Keratinocyte (primary cell): Measurements from ENCODE around the gene MYOD1. TPM values are rescaled to one million over a fixed set of nuclear protein-coding genes. Genes with fewer than 3 reads are reported as not detected.

ENCODE experiments used
- DNase-seq: peaks from one replicate; pipeline ENCODE4 v3.0.0-alpha.2; 2011; ENCODE audit warnings: low read depth, missing footprints, low spot score
- FAIRE-seq: peaks from 2 replicates; lab custom pipeline; 2011; peaks lifted over from hg19 to GRCh38; lab: Jason Lieb, UNC
- H2AFZ ChIP-seq: 2 replicates; pipeline ENCODE4 v1.6.0; 2012; ENCODE audit warnings: low read length, control low read depth, inconsistent platforms; ENCODE audit not compliant: control insufficient read depth
- H3K27ac ChIP-seq: 2 replicates; pipeline ENCODE4 v1.5.1; 2011; ENCODE audit warnings: low read length; ENCODE audit not compliant: control insufficient read depth, insufficient read depth
- H3K27me3 ChIP-seq: 3 replicates; pipeline ENCODE4 v1.6.0; 2011; ENCODE audit warnings: low read length; ENCODE audit not compliant: control insufficient read depth, insufficient read depth; ENCODE audit errors: extremely low read depth
- H3K36me3 ChIP-seq, 2 experiments: 2 replicates in 1 of 2; 3 replicates in 1 of 2; pipeline ENCODE4 v1.5.1; 2011; ENCODE audit warnings: low read length in 2 of 2, mild to moderate bottlenecking in 1 of 2; ENCODE audit not compliant: control insufficient read depth in 2 of 2, insufficient read depth in 2 of 2; ENCODE audit errors: extremely low read depth in 1 of 2
- H3K4me1 ChIP-seq: 3 replicates; pipeline ENCODE4 v1.5.1; 2011; ENCODE audit warnings: low read length; ENCODE audit not compliant: control insufficient read depth, insufficient read depth; ENCODE audit errors: extremely low read depth
- H3K4me2 ChIP-seq: 3 replicates; pipeline ENCODE4 v1.6.0; 2011; ENCODE audit warnings: low read depth, low read length; ENCODE audit not compliant: control insufficient read depth, insufficient read depth; ENCODE audit errors: extremely low read depth
- H3K4me3 ChIP-seq, 3 experiments: fragments of 200-600 bp in 1 of 3; sonication (generic) in 1 of 3; 2 replicates in 2 of 3; 3 replicates in 1 of 3; pipeline ENCODE4 v1.5.1; 2011 to 2016; ENCODE audit warnings: low read length in 3 of 3, mild to moderate bottlenecking in 3 of 3, control low read depth in 2 of 3, inconsistent platforms in 1 of 3, low read depth in 1 of 3, mixed read lengths in 1 of 3, mixed run types in 1 of 3, moderate library complexity in 1 of 3; ENCODE audit not compliant: control insufficient read depth in 2 of 3, insufficient read depth in 2 of 3; ENCODE audit errors: extremely low read depth in 1 of 3
- H3K79me2 ChIP-seq: 2 replicates; pipeline ENCODE4 v1.6.0; 2012; ENCODE audit warnings: low read length; ENCODE audit not compliant: control insufficient read depth, insufficient read depth
- H3K9ac ChIP-seq: 3 replicates; pipeline ENCODE4 v1.6.0; 2011; ENCODE audit warnings: low read length; ENCODE audit not compliant: control insufficient read depth, insufficient read depth; ENCODE audit errors: extremely low read depth
- H3K9me1 ChIP-seq: 3 replicates; pipeline ENCODE4 v1.6.0; 2011; ENCODE audit warnings: low read length; ENCODE audit not compliant: control insufficient read depth, insufficient read depth; ENCODE audit errors: extremely low read depth
- H3K9me3 ChIP-seq: 2 replicates; pipeline ENCODE4 v1.5.1; 2012; ENCODE audit warnings: low read depth, low read length; ENCODE audit not compliant: control insufficient read depth
- H4K20me1 ChIP-seq: 3 replicates; pipeline ENCODE4 v1.6.0; 2011; ENCODE audit warnings: low read length; ENCODE audit not compliant: control insufficient read depth, insufficient read depth; ENCODE audit errors: extremely low read depth
- EZH2 ChIP-seq: IDR thresholded peaks from one replicate; pipeline ENCODE4 v1.6.1; 2012; ENCODE audit warnings: inconsistent platforms, mild to moderate bottlenecking, low read length, moderate library complexity
- dilution Hi-C: fragments of 300-500 bp; cut with MboI; formaldehyde crosslinking; loops from one replicate; pipeline ENCODE4 v1.7.0; 2020; ENCODE audit warnings: low sequenced_read_pairs; ENCODE audit not compliant: extremely low pct_ligation_motif_present
- polyA plus RNA-seq, 5 experiments: library from polyadenylated mRNA; depleted of rRNA in 3 of 5; stranded (reverse) in 3 of 5; stranded (forward) in 1 of 5; unstranded in 1 of 5; fragments of >200 nt; gene quantifications; 1 replicate in 1 of 5; 2 replicates in 3 of 5; 3 replicates in 1 of 5; pipeline versions ENCODE4 v1.2.1 to v1.2.3, GENCODE V29; 2011 to 2012; ENCODE audit warnings: missing spikeins in 2 of 5, low read depth in 1 of 5, low replicate concordance in 1 of 5
- TF ChIP-seq, protein P1 (sequence below), 3 experiments: IDR thresholded peaks in 1 of 3; conservative IDR thresholded peaks in 1 of 3; optimal IDR thresholded peaks in 1 of 3; 2 replicates in 2 of 3; 3 replicates in 1 of 3; pipeline versions ENCODE3 to v1.5.1; 2011; ENCODE audit warnings: low read length in 3 of 3, mild to moderate bottlenecking in 3 of 3, moderate library complexity in 2 of 3, control low read depth in 1 of 3, inconsistent platforms in 1 of 3; ENCODE audit not compliant: insufficient read depth in 2 of 3; ENCODE audit errors: extremely low read depth in 1 of 3

Gene MYOD1
- polyA plus RNA-seq, 1 donor (not counting 4 experiments of a cell fraction or from before 2014, with no cell fraction given): not detected

DNA sequence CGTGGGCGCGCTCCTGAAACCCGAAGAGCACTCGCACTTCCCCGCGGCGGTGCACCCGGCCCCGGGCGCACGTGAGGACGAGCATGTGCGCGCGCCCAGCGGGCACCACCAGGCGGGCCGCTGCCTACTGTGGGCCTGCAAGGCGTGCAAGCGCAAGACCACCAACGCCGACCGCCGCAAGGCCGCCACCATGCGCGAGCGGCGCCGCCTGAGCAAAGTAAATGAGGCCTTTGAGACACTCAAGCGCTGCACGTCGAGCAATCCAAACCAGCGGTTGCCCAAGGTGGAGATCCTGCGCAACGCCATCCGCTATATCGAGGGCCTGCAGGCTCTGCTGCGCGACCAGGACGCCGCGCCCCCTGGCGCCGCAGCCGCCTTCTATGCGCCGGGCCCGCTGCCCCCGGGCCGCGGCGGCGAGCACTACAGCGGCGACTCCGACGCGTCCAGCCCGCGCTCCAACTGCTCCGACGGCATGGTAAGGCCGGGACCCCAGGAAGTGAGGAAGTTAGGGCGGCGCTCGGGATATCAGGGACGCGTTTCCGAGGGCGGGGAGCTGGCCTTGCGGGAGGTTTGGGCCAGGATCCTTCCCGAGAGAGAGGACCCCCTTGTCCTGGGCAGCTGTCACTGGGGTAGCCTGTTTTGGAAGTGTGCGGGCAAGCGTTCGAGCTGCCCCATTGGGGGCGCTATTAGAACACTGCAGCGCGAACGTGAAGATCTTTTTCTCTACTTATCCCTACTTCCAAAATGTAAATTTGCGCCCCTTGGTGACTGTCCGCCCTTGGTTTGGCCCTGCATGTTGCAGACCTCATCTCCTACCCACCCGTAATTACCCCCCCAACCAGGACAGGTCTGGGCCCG lies 796 bp downstream of the MYOD1 start:
- no peak overlapping the region for H2AFZ ChIP-seq
- no peak overlapping the region for H3K9ac ChIP-seq
- H3K4me1 ChIP-seq: peaks cover 2% of the 10 kb centered on the region
- DNase-seq (no peak), FAIRE-seq (no peak)
- TF ChIP-seq EZH2: peak; percentile 65
- TF ChIP-seq, protein P1, sequence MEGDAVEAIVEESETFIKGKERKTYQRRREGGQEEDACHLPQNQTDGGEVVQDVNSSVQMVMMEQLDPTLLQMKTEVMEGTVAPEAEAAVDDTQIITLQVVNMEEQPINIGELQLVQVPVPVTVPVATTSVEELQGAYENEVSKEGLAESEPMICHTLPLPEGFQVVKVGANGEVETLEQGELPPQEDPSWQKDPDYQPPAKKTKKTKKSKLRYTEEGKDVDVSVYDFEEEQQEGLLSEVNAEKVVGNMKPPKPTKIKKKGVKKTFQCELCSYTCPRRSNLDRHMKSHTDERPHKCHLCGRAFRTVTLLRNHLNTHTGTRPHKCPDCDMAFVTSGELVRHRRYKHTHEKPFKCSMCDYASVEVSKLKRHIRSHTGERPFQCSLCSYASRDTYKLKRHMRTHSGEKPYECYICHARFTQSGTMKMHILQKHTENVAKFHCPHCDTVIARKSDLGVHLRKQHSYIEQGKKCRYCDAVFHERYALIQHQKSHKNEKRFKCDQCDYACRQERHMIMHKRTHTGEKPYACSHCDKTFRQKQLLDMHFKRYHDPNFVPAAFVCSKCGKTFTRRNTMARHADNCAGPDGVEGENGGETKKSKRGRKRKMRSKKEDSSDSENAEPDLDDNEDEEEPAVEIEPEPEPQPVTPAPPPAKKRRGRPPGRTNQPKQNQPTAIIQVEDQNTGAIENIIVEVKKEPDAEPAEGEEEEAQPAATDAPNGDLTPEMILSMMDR (optimal IDR thresholded peaks at IDR 0.05 in 1 of 3, IDR thresholded peaks at IDR 0.05 in 1 of 3, conservative IDR thresholded peaks at IDR 0.05 in 1 of 3; ENCODE audit: extremely low read depth in 1 of 3, insufficient read depth in 2 of 3, low read length in 3 of 3): peak in 1 of 3 experiments; percentile 36
- no peaks in the 10 kb centered on the region for H3K9me1 ChIP-seq
- H3K4me3 ChIP-seq: no peak overlapping the region
- H3K27ac ChIP-seq: no peak overlapping the region
- no peaks in the 10 kb centered on the region for H3K9me3 ChIP-seq
- no peaks in the 10 kb centered on the region for H4K20me1 ChIP-seq
- H3K4me2 ChIP-seq: no peak overlapping the region
- dilution Hi-C loops: no loop called here
- no peaks in the 10 kb centered on the region for H3K79me2 ChIP-seq
- H3K36me3 ChIP-seq: no peaks in the 10 kb centered on the region
- peaks cover 77% of the 10 kb centered on the region for H3K27me3 ChIP-seq

DNA sequence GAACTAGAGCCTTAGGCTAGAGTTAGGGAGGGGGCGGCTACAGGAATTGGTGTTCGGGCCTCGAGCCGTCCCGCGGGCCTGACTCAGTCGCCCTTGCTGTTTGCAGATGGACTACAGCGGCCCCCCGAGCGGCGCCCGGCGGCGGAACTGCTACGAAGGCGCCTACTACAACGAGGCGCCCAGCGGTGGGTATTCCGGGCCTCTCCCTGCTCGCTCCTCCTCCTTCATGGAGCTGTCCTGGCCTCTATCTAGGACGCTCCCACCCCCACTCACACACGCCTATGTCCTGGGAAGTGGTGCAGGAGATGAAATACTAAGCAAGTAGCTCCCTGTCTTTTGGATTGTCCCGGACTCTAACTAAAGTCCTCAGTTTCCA lies 1.4 kb downstream of the MYOD1 start:
- Histone ChIP-seq H3K9ac (no peak overlapping the region), H2AFZ (no peak overlapping the region), H3K27ac (no peak overlapping the region), H3K79me2 (no peaks in the 10 kb centered on the region), H3K36me3 (no peaks in the 10 kb centered on the region), H3K4me3 (no peak overlapping the region), H3K4me1 (peaks cover 2% of the 10 kb centered on the region), H3K9me3 (no peaks in the 10 kb centered on the region), H3K27me3 (peaks cover 77% of the 10 kb centered on the region), H3K9me1 (no peaks in the 10 kb centered on the region), H4K20me1 (no peaks in the 10 kb centered on the region), H3K4me2 (no peak overlapping the region)
- FAIRE-seq (no peak), DNase-seq (no peak)
- TF ChIP-seq, protein P1 (optimal IDR thresholded peaks at IDR 0.05 in 1 of 3, IDR thresholded peaks at IDR 0.05 in 1 of 3, conservative IDR thresholded peaks at IDR 0.05 in 1 of 3; ENCODE audit: extremely low read depth in 1 of 3, insufficient read depth in 2 of 3, low read length in 3 of 3): no peak
- TF ChIP-seq EZH2: peak; percentile 80
- dilution Hi-C loops: no loop called here
